GM19395 (cell line): ENCODE measurements around the gene SLX9.

Source experiments
- ATAC-seq: cut with Tn5 transposase; IDR thresholded peaks from one replicate; pipeline ENCODE4 v1.9.1; 2021; ENCODE audit warnings: mild to moderate bottlenecking, moderate library complexity; ENCODE audit not compliant: unreplicated experiment

The SLX9 gene

GRCh38 chr21:44999428-44999971 is 59.7 kb downstream of the SLX9 start:
- ATAC-seq, result no peak

DNA sequence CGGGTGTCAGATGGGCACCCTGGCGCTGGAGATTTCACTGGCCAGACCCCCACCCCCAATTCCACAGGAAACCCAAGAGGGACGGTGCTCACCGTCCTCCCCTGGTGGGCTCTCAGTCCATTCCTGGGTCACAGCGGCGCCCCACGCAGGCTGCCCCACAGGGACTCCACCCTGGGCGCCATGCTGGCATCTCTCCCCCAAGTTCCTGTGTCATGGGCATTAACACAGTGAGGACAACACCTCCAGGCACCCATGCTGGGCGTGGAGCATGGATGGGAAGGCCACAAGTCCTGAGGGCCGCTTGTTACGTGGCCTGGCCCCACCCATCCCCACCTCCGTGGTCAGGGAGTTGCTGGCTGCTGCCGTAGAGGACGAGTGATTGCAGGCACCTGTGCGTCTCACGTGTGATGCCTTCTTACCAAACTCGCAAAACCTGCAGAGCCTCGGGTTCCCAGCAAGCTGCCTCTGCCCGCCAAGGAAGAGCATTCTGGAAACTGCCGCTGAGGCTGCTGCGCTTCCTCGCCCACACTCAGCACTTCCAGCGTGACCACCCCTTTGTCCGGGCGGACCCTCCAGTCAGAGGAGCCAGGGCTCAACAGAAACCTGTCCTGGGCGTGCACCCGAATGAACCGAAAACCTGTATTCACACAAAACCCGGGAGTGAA is 60.3 kb downstream of the SLX9 start:
- ATAC-seq, result no peak

GRCh38 chr21:45000637-45001133 is 60.9 kb downstream of the SLX9 start:
- no peak for ATAC-seq

DNA sequence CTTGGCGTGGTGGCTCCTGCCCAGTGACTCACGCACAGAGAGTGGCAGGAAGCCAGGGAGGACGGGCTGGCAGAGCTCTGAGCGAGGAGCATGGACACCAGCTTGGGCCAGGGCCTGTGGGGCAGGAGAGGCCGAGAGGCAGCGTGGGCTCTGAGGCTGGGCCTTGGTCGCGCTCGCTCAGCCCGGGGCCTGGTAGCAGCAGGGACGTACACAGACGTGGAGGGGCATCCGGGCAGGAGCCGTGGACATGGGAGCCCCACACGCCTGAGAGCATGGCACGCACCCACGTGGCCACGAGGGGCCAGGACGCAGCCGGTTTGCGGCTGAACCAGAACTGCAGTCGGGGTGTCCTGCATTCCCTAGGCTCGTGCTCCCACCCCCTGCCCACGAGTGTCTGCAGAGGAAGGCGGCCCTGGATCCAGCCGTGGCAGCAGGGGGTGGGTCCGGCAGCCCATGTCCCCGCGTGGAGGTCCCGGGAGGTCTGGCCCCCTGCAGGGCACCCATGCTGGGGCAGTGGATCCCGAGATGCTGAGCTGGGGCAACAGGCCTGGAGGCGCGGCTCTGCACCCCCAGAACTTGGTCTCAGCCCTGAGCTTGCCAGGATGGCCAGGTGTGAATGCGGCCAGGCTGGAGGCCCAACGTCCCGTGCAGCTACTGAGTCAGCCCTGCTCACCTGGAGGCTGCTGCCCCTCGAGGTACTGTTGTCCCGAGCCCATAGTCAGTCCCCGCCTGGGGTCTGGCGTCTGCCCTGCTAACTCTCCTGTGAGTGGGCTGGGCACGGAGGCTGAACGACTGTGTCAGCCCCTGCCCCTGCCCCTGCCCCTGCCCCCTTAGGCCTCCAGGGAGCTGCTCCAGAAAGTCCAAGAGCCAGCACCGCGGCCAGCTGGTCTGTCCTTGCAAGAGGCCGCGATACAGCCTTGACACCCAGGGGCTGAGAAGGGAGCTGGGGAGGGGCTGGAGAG is 61.6 kb downstream of the SLX9 start:
- no peak for ATAC-seq

DNA sequence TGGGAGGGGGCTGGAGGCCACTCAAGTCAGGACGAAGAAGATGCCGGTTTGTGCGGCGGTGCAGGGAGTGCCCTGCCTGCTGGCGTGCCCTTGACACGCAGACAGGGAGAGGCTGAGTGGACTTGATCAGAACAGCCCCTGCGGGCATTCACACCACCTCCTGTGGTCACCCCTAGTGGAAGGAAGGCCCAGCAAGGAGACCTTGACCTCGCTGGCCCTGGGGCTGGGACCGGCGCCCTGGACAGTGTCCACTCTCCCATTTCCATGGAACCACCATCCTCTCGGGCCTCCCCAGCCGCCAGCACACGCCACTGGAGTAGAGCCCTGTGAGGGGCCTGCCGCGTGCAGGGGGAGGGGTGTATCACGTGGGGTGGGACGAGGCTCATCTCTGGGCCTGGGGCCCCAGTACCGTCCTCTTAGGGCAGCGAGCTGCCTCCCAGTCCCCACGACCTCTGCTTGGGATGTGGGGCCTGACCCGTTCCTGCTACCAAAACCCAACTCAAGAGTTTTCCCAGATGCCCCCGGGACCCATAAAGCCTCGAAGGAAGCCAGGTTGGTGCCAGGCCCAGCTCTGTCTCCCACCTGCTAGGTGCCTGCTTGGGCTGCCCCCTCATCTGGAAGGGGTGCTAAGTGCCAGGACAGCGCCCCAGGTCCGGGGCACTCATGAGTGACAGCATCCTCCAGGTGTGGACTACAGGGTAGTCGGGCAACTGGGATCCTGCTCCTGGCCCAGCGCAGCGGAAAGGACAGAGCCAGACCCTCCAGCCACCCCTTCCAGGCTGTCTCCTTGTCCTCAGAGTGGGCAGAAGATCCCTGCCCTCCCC is 62.8 kb downstream of the SLX9 start:
- ATAC-seq, result no peak

DNA sequence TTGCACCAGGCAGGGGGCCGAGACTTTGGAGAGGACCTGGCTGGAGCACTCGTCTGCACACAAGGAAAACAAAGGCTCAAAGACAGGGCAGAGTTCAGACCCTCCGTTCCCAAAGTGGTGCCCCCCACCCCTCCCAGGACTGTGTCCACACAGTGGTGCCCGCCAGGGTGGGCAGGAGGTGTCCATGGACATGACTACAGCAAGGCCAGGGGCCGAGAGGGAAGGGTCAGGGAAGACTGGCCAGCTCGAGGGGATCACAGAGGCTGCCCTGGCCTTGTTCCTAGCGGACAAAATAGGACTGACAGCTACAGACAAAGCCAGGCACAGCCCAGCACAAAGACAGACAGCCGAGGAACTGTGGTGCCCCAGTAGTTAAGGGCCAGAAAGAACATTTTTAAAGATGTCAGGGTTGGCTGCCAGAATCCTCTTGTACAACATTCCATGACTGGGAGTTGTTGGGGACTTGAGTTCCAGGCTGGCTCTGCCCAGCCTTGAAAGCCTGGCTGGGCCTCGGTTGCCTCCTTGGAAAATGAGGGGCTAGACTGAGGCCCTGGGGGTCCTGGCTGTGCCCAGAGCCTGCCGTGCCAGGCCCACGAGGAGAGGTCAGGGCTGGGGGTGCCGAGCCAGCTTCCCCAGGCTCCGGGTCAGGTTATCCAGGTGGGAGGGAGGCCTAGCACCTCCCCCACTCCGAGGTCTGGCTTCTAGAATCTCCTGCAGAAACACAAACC is 63.7 kb downstream of the SLX9 start:
- no peak for ATAC-seq

- ATAC-seq, result no peak
Observed at GRCh38 chr21:45004059-45004422, 64.2 kb downstream of the SLX9 start.

- ATAC-seq, result no peak
Observed at GRCh38 chr21:45004481-45005247, 64.8 kb downstream of the SLX9 start.

DNA sequence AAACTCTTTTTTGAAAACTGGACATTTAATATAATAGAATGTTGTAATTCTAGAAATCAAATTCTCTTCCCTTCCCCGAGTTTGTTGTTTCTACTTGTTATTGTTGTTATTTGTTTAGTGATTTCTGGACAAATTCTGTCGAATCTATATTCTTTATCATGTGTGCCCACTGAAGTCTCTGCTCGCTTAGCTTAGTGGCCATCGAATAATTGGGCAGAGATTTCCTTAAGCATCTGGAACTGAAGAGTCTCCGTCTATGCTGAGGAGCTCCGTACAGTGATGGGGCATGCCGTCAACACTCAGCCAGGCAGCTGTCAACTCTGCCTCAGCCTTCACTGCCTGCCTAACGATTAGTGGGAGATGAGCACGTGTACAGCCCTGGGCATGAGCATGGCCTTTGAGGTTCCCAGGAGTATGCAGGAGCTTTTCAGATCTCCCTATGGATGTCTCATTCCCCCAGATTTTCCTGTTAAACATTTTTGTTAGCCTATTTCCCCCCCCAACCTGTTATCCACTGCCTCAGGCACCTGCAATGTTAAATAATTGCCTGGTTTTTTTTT is 66.8 kb downstream of the SLX9 start:
- no peak for ATAC-seq

GRCh38 chr21:45009616-45010015 is 69.8 kb downstream of the SLX9 start:
- ATAC-seq, result no peak

DNA sequence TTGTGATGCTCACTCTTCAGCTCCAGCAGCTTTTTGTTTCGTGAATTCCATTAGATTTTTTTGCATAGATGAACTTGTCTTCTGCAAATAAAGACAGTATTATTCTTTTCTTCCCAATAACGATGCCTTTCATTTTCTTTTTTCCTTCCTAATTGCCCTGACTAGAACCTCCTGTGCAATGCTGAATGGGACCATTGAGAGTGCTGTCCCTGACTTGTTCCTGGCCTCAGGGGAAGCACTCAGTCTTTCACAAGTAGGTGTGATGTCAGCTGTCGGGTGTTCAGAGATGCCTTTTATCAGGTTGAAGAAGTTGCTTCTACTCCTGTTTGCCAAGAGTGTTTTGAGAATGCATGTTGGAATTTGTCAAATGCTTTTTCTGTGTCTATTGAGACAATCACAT is 70.3 kb downstream of the SLX9 start:
- no peak for ATAC-seq

GRCh38 chr21:45010860-45011259 is 71.0 kb downstream of the SLX9 start:
- ATAC-seq, result no peak

DNA sequence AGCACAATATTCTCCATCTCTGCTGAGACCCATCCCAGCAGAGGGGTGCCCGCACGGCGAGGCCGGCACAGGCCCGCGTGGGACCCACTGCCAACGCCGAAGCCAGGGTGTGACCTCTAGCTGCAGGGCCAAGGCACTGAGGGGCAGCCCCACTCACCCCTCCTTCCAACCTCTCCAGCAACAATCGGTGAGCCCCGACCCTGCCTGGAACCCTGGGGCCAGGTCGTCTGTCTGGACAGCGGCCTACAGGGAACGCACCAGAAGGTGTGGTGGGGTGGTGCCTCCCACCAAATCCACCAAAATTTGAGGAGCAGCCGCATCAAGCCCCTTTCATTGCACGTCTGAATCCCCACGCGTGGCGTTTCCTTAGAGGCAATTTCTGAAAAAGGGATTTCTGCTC is 71.6 kb downstream of the SLX9 start:
- no peak for ATAC-seq

DNA sequence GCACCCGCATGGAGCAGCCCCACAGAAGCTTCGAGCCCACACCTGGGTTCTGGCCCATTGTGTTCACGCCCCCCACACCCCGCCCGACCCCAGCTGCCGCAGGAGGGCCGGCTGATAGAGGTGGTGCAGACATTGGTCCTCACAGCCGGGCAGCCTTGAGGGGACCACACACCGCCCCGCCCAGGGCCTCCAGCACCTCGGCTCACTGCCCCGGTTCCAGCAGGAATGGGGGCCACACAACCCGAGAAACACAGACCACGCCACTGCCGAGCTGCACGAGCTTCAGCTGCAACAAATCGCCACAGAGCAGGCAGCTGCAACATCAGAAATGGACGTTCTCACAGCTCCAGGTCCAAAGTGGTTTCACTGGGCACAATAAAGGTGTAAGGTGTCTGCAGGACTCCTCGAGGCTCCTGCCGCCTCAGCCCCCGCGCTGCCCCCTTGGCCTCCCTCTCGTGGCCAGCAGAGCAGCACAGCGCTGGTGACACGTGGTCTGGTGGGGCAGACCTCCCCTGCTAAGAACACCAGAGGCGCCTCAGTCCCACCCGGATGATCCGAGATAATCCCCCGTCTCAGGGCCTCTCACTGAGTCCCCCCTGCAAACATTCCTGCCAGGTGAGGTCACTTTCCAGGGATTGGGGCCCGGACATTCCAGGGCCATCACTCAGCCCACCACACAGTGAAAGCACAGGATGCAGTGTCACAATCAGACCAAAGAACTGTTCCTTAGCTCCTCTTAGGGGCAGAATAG is 72.3 kb downstream of the SLX9 start:
- no peak for ATAC-seq

DNA sequence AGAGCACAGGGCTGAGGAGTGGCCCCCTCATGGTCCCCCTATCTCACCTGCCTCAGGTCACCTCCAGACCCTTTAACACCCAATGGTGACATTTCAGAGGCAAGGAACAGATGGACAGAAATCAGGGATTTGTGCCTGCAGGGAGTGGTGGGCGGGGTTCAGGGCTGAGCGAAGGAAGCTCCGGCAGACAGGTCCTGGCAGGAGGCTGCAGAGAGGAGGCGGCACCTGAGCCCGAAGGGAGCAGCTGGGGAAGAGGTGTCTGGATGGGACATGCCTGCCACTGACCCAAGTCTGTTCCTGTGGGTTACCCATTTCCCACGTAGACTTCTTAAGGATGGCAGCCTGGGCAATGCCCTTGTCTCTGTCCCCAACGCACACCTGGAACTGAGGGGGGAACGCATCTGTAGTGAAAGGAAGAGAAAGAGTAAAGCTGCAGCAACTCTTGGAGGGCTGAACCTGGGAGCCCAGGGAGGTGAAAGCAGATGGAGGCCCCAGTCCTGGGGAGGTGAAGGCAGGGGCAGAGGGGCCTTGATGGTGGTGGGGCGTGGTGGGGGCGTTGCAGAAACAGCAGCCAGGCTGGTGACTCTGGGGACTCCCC is 72.9 kb downstream of the SLX9 start:
- ATAC-seq, result no peak

DNA sequence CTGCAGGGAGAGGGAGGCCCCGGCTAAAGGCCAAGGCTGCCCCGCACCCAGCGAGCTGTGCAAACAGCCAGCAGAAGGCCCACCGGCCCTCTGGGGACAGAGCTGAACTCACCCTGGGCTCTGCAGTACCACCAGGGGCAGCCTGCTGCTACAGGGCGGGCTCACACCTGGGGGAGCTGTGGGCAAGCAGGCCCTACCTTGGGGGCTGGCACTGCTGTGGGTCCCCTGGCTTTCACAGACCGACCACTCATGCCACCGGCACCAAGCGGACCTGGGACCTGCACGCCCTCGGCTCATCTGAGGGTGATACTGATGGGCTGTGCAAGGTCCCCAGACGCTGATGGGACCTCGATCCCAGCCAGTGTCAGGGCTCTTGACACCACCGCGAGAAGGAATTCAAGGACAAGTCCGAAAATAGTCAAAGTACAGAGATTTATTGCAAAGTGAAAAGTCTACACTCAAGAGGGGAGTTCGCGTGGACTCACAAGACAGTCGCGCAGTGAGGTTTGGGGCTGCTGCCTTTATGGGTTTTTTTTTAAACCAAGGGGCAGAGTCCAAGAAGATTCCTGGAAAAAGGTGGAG is 73.5 kb downstream of the SLX9 start:
- no peak for ATAC-seq

DNA sequence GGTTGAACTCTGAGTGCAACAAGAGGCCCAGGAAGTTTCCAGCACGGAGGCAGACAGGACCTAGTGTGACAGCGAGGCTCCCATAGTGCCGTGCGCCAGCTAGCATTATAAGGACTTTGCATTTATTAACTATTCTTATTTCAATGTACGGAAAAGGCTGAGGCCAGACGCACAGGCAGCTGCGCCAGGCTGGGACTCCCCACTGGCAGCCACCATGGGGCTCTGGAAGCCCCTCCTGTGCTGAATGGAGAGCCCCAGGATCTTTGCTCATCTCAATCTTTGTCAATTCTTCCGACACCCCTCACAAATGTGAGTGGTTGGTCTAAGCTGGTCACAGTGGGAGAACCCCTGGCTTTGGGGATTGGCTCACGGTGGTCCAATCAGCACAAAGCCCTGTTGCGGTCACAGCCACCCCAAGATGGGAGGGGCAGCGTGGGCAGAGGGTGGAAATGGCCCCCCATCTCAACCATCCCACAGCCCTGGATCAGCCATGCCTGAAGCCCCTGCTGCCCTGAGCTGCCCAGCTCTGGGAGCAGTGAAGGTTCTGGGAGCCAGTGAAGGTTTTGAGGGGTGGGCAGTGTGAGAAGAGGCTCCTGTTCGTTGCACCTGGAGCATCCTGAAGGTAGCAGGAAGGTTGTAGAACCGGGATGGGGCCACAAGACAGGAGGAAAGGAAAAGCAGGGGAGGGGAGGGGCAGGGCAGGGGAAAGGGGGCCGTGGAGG is 75.1 kb downstream of the SLX9 start:
- no peak for ATAC-seq
